HG03575 (cell line): ENCODE results near the gene TEC.
A peak's percentile ranks its signal among the peaks of the same experiment; 100 is the strongest.

Experiments
- ATAC-seq: cut with Tn5 transposase; IDR thresholded peaks from one replicate; pipeline ENCODE4 v1.9.1; 2021; ENCODE audit not compliant: unreplicated experiment, insufficient number of reproducible peaks, low FRiP score; ENCODE audit errors: extremely low read depth

TEC gene

DNA sequence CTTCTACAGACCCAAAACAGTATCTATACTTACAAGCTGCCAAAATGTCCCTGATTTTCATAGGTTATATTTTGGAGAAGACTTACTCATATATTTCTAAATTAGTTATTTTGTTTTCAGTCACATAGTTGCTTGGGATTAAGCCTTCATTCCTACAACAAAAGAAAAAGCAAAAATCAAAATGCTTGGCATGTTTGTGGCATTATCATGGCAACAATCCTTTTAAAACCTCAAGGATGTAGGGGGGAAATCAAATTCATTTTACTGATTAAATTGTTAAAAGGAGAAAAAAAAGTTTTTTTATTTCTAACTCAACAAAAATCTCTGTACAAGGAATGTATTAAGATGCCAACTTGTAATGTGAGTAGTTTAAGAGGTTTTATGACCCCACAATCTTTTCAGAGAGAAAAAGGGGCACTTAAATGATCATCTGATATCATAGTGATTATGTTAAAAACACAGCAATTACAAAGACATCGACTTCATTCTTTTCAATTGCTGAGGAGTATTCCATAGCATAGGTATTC lies 159.1 kb downstream of the TEC start:
- ATAC-seq: no peak

GRCh38 chr4:48109413-48110263 lies 160.0 kb downstream of the TEC start:
- peak; percentile 52 for ATAC-seq

DNA sequence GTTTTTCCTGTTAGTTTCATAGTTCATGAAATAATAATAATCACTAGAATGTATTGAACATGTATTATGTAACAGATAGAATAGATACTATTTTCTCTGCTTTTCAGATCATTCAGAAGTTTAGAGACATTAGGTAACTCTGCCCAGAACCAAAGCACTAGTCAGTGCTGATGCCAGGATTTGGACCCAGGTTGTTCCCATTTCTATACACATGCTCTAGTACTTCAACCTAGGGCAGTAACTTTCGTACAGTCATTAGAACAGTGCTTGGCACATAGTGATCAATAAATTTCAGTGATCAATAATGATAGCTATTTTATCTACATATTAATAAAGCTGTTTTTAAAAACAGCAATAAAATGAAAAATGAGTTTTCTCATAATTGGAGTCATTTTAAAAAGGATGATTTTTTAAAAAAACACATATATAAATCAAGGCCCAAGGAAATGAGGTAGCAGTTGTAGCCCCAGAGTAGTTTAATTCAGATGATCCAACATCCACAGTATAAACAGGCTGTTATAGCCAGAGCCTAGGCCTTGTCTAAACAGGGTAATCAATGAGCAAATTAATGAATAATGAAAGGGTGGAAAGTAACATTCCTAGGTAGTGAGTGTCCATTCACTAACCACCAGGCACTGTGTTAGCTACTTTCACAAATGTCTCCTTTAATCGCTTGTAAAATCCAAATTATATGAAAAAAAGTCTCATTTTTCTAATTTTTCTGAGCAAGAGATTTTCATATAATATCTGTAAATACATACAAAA lies 161.1 kb downstream of the TEC start:
- ATAC-seq: no peak

DNA sequence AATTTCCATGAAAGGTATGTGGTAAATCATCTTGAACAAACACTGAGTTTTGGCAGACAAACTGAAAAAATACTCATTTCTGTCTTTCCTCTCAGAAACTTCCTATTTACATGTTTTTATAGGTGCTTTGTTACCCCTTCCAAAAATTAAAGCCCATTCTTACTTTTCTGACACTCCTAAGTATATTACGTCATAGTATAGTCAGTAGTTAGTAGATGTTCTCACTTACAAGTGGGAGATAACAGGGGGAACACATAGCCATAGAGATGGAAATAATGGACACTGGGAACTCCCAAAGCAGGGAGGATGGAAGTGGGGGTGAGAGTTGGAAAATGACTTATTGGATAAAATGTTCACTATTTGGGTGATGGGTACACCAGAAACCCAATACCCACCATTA lies 164.4 kb downstream of the TEC start:
- ATAC-seq: no peak

DNA sequence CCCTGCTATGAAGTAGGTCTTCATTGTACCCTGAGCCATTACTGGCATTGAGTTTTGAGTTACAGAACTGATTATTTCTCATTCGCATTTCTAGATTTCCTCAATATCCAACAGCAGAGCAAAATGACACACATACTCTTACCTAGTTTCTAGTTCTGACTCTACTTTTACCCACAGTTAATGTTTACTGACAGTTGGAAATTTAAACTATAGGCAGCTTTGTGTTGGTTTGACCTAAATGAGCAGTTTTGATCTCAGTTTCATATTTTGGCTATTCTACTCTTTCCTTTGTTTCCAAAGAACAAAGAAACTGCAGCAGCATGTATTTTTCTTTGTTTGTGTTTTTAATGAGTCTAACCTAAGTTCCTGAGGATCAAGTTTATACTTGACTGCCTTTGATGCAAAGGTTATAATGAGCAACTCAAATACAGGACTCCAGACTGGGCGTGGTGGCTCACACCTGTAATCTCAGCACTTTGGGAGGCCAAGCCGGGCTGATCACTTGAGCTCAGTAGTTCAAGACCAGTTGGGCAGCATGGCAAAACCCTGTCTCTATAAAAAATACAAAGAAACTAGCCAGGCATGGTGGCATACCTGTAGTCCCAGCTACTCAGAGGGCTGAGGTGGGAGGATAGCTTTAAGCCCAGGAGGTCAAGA lies 166.0 kb downstream of the TEC start:
- no peak for ATAC-seq

DNA sequence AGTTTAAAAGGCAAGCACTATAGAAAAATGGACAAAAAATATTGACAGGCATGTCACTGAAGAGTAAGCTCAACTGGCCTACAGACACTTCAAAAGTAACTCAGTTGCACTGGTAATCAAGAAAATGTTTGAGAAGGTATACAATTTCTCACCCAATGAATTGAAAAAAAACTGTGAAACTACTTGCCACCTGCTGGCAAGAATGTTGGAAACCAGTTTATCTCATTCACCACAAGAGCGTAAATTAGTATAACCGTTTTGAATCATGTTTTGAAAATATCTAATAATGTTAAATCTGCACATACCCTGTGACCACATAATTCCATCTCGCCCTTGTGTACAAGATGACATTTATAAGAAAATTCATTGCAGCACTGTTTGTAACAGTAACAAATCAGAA lies 167.3 kb downstream of the TEC start:
- no peak for ATAC-seq

DNA sequence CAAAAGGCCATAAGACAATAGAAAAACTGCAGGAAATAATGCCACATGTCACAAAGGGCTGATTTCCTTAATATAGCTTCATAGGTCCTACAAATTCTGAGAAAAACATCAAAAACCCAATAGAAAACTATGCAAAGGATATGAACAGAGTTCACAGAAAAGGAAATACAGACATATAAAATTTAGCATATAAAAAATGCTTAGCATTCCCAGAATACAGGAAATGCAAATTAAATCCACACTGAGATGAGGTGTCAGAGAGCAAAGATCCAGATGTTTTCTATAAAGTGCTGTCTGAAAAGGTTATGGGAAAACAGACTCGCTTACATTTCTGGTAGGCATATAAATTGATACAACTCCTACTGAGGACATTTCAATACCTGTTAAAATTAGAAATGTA lies 169.4 kb downstream of the TEC start:
- no peak for ATAC-seq

GRCh38 chr4:48095441-48095840 lies 174.2 kb downstream of the TEC start:
- ATAC-seq: no peak

GRCh38 chr4:48093991-48094416 lies 175.6 kb downstream of the TEC start:
- ATAC-seq: no peak

GRCh38 chr4:48090621-48091020 lies 179.0 kb downstream of the TEC start:
- ATAC-seq: no peak

DNA sequence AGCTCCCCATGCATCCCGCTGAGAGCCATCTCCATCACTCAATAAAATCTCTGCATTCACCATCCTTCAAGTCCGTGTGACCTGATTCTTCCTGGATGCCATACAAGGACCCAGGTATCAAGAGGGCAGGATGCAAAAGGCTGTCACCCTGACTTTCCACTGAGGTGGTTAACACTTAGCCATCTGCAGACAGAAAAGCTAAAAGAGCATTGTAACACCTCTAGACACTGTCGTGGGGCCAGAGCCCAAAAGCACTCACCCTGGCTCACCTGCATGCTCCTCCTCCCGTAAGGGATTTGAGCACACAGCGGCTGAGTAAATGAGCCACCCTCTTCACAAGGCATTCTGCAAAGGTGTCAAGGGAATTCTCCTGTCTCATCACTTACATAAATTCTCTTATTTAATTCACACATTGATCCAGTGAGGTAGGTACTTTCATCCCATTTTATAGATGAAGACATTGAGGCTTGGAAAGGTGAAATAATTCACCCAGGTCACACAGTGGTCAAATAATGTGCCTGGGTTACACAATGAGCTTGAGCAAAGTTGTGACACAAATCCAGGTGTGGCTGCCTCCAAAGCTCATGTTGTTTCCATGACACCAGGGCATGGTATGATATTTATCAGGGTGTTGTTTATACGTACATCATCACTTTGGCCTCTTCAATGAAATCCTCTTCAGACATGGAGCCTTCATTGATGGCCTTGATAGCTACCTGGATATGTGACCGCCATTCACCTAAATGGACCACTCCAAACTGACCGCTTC lies 183.6 kb downstream of the TEC start:
- no peak for ATAC-seq
